Right lobe of liver (tissue), 6 donors: ENCODE results near the gene ABCA8. TPM values are rescaled to one million over a fixed set of nuclear protein-coding genes. Genes with fewer than 3 reads are reported as not detected.

Experiments
- ATAC-seq, 4 donors: fragments of 200-7000 bp; cut with Tn5 transposase; one replicate each; pipeline ENCODE4 v1.9.1; 2020; ENCODE audit warnings: mild to moderate bottlenecking in 4 of 4, moderate library complexity in 4 of 4
- DNase-seq, 3 donors: peaks; one replicate each; pipeline ENCODE4 v3.0.0-alpha.2; 2020
- H3K27ac ChIP-seq, 3 donors: fragments of 200-600 bp; one replicate each; pipeline ENCODE4 v1.8.0; 2022
- H3K27me3 ChIP-seq, 2 donors: fragments of 200-600 bp; one replicate each; pipeline ENCODE4 v1.8.0; 2022
- H3K36me3 ChIP-seq, 4 donors: fragments of 200-600 bp; sonication (generic) in 1 of 4; one replicate each; pipeline versions ENCODE4 v1.5.1 to v1.8.0; 2017 to 2022; ENCODE audit warnings: control low read depth in 1 of 4
- H3K4me1 ChIP-seq, 4 donors: fragments of 200-600 bp; sonication (generic) in 1 of 4; one replicate each; pipeline versions ENCODE4 v1.5.1 to v1.8.0; 2017 to 2022; ENCODE audit warnings: control low read depth in 1 of 4
- H3K4me3 ChIP-seq, 3 donors: fragments of 200-600 bp; one replicate each; pipeline ENCODE4 v1.8.0; 2022
- H3K9me3 ChIP-seq, 4 donors: fragments of 200-600 bp; sonication (generic) in 1 of 4; one replicate each; pipeline versions ENCODE4 v1.5.1 to v1.8.0; 2017 to 2022; ENCODE audit warnings: control low read depth in 1 of 4
- CTCF ChIP-seq, 4 donors: fragments of 200-600 bp in 3 of 4; fragments of 450-650 bp in 1 of 4; IDR thresholded peaks; one replicate each; pipeline versions ENCODE4 v1.5.1 to v1.8.0; 2016 to 2022; ENCODE audit warnings: antibody characterized with exemption in 4 of 4, mild to moderate bottlenecking in 2 of 4
- POLR2A ChIP-seq: fragments of 450-650 bp; IDR thresholded peaks from one replicate; pipeline ENCODE4 v1.6.1; 2017; ENCODE audit warnings: antibody characterized with exemption, mild to moderate bottlenecking
- WGBS: methylation state at CpG from one replicate; pipeline ENCODE4 v1.1.6; 2018; ENCODE audit warnings: low coverage, low lambda C conversion rate; ENCODE audit not compliant: insufficient coverage; ENCODE audit errors: missing lambda C conversion rate; 5-methylcytosine and 5-hydroxymethylcytosine counted together
- intact Hi-C, 2 donors: fragments of 100-400 bp; cut with DNase I; formaldehyde crosslinking; loops; one replicate each; pipeline versions ENCODE4 v1.11.2 to v1.14.1; 2022
- total RNA-seq, 6 experiments: library from RNA; depleted of rRNA in 2 of 6; stranded (reverse); fragments of >200 nt in 2 of 6; fragmentation: NEBNext Ultra II Directional in 3 of 6; extraction: Animal tissue kit (Norgen Biotek cat#: 25700) in 3 of 6; gene quantifications; one replicate each; pipeline versions ENCODE4 v1.1.0 to v1.2.4, GENCODE V29; 2016 to 2023
- donor health status: DM: no; HTN: yes; CAD: no.
- donor health status: DM: no; HTN: no; CAD: no.
- donor health status: DM: no; HTN: no; CAD: no.
- donor health status: DM: no; HTN: yes; CAD: no.
- donor health status: DM: no; HTN: yes; CAD: no.

Gene ABCA8
- total RNA-seq, 6 experiments from 2014 or later, result 21.8 to 44.0 (median 29.9) TPM

GRCh38 chr17:68849673-68850610 is 105.2 kb downstream of the ABCA8 start:
- ATAC-seq (no peak), DNase-seq (no peak)
- H3K27me3 ChIP-seq, result no peaks in the 10 kb centered on the region
- H3K4me3 ChIP-seq, result no peak overlapping the region
- 74% methylated on average over 7 of the region's 7 CpGs for WGBS
- no peaks in the 10 kb centered on the region for H3K36me3 ChIP-seq
- H3K27ac ChIP-seq, result no peak overlapping the region
- peaks cover 0 to 3% (median 0%) of the 10 kb centered on the region in 4 donors for H3K9me3 ChIP-seq
- H3K4me1 ChIP-seq, result no peaks in the 10 kb centered on the region
- TF ChIP-seq CTCF (IDR thresholded peaks at IDR 0.05) (no peak), POLR2A (no peak)
- intact Hi-C loops, result no loop called here

GRCh38 chr17:68847711-68848110 is 107.5 kb downstream of the ABCA8 start:
- Histone ChIP-seq H3K4me1 (peaks cover 0 to 11% (median 0%) of the 10 kb centered on the region in 4 donors), H3K9me3 (peaks cover 0 to 3% (median 0%) of the 10 kb centered on the region in 4 donors), H3K4me3 (no peak overlapping the region), H3K27me3 (no peaks in the 10 kb centered on the region), H3K27ac (no peak overlapping the region), H3K36me3 (no peaks in the 10 kb centered on the region)
- DNase-seq (no peak), ATAC-seq (no peak)
- 50% methylated on average over 1 of the region's 1 CpG for WGBS
- no peak for TF ChIP-seq CTCF (IDR thresholded peaks at IDR 0.05)
- no peak for TF ChIP-seq POLR2A
- intact Hi-C loops, result no loop called here

- peak overlapping the region; percentile 12 to 16 (median 14) for H3K27ac ChIP-seq
These were observed 111.7 kb downstream of the ABCA8 start for GRCh38 chr17:68843522-68843921.

GRCh38 chr17:68840073-68840472 is 115.1 kb downstream of the ABCA8 start:
- Histone ChIP-seq H3K9me3 (no peaks in the 10 kb centered on the region), H3K36me3 (no peaks in the 10 kb centered on the region), H3K4me3 (no peak overlapping the region), H3K27ac (no peak overlapping the region), H3K27me3 (no peaks in the 10 kb centered on the region), H3K4me1 (peaks cover 0 to 11% (median 0%) of the 10 kb centered on the region in 4 donors)
- DNase-seq (peak; percentile 70 to 74 (median 72)), ATAC-seq (peak; percentile 81 to 86 (median 84))
- WGBS, result 34% methylated on average over 4 of the region's 4 CpGs
- intact Hi-C loops, result no loop called here
- TF ChIP-seq POLR2A (no peak), CTCF (IDR thresholded peaks at IDR 0.05) (no peak)

More at GRCh38 chr17:68843522-68843921, 111.7 kb downstream of the ABCA8 start:
- intact Hi-C loops, result no loop called here
- H3K4me3 ChIP-seq, result no peak overlapping the region
- H3K9me3 ChIP-seq, result no peaks in the 10 kb centered on the region
- no peaks in the 10 kb centered on the region for H3K36me3 ChIP-seq
- H3K27me3 ChIP-seq, result no peaks in the 10 kb centered on the region
- DNase-seq (no peak), ATAC-seq (peak; percentile 76 to 90 (median 80))
- no peak for TF ChIP-seq CTCF (IDR thresholded peaks at IDR 0.05)
- no peak for TF ChIP-seq POLR2A
- 27% methylated on average over 3 of the region's 3 CpGs for WGBS
- peaks cover 0 to 11% (median 0%) of the 10 kb centered on the region in 4 donors for H3K4me1 ChIP-seq
